ENCODE measurements around the gene HINT1.

DNA sequence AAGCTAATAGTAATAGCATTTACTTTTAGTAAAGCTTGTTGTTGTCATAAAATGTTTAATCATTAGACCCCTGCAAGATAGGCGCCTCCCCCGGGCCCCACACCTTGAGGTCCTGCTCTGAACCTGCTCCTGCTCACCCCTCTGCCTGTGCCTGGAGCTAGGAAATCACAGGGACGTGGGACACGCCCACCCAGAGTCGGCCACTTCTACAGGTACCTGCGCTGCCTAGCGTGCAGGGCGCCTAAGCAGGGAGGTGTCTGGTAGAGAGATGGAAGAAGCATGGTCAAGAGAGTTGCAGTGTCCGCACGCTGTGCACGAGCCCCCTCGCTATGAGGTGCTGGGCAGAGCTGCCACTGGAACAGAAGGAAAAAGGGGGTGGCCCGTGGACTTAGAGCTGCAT lies 52.6 kb downstream of the HINT1 start:
- no peak for TF ChIP-seq ZNF274 (IDR thresholded peaks at IDR 0.05; ENCODE audit: low read depth, low read length)
- TF ChIP-seq YY1 (IDR thresholded peaks at IDR 0.05; ENCODE audit: insufficient read depth, insufficient read length) = no peak
- no peak for TF ChIP-seq SUZ12 (IDR thresholded peaks at IDR 0.05; ENCODE audit: extremely low read depth, insufficient read depth, insufficient read length)

Data from NT2/D1 (cell line).